Gastrocnemius medialis (tissue), 4 donors: ENCODE data around the gene XXYLT1.

Experiments used
- POLR2A ChIP-seq, 2 donors: fragments of 450-650 bp; IDR thresholded peaks; one replicate each; pipeline ENCODE4 v1.6.1; 2017; ENCODE audit warnings: antibody characterized with exemption in 2 of 2, mild to moderate bottlenecking in 2 of 2, moderate library complexity in 2 of 2
- TF ChIP-seq, protein P1 (sequence below), 5 experiments: fragments of 450-650 bp in 3 of 5; fragments of 200-600 bp in 2 of 5; sonication (generic) in 2 of 5; IDR thresholded peaks in 4 of 5; conservative IDR thresholded peaks in 1 of 5; 1 replicate in 4 of 5; 2 replicates in 1 of 5; pipeline ENCODE4 v1.5.1; 2016 to 2019; ENCODE audit warnings: antibody characterized with exemption in 5 of 5, mild to moderate bottlenecking in 3 of 5, moderate library complexity in 3 of 5

DNA sequence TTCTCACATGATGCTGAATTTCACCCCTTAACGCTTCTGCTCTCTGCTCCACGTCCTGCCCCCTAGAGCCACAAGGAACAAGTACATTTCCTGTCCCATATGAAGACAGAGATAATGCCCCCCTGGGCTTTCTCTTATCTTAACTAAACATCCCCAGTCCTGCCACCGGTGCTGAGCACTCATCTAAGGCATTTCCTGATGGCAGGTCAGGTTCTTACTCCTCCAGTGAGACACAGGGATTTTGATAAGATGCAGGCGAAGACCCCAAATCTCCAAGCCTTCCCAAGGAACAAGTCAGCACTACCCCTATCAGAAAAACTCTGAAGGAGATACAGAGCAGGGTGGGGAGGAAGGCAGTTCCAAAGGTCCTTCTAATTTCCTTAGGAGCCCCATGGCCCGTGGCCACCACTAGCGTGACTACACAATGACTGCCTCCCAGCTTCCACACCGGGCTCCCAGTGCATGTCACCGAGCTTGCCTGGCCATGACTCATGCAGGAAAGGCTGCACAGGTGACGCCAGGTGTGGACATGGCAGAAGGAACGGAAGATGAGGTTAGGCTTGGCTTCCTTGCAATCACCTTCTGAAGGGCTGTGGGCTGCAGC is 152.9 kb downstream of the XXYLT1 start:
- TF ChIP-seq, protein P1, sequence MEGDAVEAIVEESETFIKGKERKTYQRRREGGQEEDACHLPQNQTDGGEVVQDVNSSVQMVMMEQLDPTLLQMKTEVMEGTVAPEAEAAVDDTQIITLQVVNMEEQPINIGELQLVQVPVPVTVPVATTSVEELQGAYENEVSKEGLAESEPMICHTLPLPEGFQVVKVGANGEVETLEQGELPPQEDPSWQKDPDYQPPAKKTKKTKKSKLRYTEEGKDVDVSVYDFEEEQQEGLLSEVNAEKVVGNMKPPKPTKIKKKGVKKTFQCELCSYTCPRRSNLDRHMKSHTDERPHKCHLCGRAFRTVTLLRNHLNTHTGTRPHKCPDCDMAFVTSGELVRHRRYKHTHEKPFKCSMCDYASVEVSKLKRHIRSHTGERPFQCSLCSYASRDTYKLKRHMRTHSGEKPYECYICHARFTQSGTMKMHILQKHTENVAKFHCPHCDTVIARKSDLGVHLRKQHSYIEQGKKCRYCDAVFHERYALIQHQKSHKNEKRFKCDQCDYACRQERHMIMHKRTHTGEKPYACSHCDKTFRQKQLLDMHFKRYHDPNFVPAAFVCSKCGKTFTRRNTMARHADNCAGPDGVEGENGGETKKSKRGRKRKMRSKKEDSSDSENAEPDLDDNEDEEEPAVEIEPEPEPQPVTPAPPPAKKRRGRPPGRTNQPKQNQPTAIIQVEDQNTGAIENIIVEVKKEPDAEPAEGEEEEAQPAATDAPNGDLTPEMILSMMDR (IDR thresholded peaks at IDR 0.05 in 4 of 5, conservative IDR thresholded peaks at IDR 0.05 in 1 of 5), result no peak
- no peak for TF ChIP-seq POLR2A (IDR thresholded peaks at IDR 0.05)
